Medulla oblongata (tissue), 1 donor: ENCODE measurements around the gene EXOC5.

Source experiments
- DNase-seq: peaks from one replicate; pipeline ENCODE4 v3.0.0-alpha.2; 2015; ENCODE audit errors: extremely low spot score

The EXOC5 gene, protein sequence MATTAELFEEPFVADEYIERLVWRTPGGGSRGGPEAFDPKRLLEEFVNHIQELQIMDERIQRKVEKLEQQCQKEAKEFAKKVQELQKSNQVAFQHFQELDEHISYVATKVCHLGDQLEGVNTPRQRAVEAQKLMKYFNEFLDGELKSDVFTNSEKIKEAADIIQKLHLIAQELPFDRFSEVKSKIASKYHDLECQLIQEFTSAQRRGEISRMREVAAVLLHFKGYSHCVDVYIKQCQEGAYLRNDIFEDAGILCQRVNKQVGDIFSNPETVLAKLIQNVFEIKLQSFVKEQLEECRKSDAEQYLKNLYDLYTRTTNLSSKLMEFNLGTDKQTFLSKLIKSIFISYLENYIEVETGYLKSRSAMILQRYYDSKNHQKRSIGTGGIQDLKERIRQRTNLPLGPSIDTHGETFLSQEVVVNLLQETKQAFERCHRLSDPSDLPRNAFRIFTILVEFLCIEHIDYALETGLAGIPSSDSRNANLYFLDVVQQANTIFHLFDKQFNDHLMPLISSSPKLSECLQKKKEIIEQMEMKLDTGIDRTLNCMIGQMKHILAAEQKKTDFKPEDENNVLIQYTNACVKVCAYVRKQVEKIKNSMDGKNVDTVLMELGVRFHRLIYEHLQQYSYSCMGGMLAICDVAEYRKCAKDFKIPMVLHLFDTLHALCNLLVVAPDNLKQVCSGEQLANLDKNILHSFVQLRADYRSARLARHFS

DNA sequence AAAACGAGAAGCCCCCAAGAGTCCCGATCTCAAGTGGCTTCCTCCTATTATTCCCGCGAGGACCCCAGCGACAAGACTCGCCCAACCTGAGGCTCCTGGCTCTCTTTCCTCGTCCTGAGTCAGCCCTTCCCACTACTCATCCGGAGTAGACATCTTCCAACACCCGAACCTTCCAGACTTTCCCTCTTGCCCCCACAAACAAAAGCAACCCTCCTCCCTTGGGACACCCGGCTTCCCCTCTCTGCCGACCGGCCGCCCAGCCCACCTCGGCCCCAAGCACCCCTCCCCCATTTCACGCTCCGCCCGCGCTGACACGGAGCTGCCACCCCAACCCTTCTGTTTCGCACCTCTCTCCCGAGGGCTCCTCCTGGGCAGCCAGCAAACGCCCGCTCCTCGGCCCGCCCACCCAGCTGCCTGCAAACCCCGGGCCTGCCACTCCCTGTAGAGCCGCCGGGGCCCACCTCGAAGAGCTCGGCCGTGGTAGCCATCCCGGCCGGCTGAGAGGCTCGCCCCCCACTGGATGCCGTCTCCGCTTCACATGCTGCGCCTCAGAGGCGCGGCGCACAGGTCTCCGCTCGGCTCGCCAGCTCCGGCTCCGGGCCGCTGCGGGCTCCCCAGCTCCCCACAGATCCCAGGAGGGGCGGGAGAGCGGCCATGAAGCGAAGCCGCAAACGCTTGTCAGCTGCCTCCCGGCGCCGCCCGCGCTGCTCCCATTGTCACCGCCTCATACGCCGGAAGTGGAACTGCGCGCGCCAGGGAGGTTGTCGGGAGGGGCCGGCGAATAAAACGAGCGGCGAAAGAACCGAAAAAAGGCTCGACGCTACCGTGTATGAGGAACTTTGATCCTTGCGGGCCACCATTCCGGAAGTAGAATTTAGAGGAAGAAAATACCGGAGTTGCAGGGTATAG lies at the start of gene EXOC5, which contains the start of gene AP5M1:
Gene EXOC5 (minus strand): TSS at position 745 of the 909 bp plus-strand sequence. CDS start 257 bp downstream, at position 488.
Gene AP5M1 (plus strand): TSS at position 811 of the 909 bp plus-strand sequence. CDS start 344 bp downstream, outside the sequence.
- peak; percentile 95 for DNase-seq

DNA sequence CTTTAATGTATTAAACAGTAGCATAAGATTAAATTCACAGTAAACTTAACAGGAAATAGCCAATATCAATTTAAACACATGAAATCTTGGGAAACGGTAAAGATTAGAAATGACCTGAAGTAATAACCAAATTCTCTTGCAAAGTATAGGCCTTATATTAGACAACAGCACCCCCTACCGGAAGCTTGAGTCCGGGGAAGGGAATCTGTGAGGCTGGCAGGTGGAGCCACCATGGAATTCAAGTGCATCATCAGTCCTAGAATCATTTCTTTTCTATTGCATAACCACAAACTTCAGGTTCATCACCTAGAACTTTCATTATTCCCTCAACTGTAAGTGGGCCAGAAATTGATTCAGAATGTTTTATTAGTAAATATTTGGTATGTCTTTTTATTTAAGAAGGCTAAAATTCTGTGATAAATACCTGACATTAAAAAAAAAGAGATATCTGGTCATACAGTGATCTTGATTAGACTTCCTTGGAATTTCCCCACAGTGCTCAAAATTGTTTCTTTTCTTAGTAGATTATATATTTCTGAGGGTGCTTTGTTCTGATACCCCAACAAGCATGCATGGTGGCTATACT lies 48.6 kb upstream of the EXOC5 start:
- DNase-seq, result peak; percentile 91

DNA sequence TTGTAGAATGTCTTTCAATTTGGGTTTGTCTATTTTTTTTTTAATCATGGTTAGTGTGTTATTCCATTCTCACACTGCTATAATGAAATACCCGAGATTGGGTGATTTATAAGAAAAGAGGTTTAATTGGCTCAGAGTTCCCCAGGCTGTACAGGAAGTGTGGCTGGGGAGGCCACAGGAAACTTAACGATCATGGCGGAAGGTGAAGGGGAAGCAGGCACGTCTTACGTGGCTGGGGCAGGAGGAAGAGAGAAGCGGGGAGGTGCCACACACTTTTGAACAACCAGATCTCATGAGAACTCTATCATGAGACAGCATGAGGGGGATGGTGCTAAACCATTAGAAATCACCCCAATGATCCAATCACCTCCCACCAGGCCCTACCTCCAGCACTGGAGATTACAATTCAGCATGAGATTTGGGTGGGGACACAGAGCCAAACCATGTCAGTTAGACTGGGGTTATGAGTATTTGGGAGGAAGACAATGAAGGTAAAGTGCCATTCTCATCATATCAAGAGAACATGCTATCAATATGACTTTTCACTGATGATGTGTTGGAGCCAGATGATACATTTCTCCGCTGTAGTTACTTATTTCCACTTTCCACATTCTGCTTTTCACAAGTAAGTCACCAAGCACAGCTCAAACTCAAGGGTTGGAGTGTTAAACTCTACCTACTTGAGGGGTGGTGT lies 45.8 kb upstream of the EXOC5 start:
- no peak for DNase-seq

DNA sequence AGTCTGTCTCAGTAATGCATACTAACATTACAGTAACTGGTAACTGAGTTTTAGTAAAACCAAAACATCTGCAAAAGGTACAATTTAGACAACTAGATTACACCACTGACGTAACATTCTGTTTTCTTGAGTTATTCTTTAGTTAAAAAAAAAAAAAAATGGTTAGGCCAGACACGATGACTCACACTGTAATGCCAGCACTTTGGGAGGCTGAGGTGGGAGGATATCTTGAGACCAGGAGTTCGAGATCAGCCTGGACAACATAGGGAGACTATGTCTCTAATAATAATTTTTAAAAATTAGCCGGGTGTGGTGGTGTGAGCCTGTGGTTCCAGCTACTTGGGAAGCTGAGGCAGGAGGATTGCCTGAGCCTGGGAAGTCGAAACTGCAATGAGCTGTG lies 34.2 kb upstream of the EXOC5 start:
- DNase-seq, result no peak

DNA sequence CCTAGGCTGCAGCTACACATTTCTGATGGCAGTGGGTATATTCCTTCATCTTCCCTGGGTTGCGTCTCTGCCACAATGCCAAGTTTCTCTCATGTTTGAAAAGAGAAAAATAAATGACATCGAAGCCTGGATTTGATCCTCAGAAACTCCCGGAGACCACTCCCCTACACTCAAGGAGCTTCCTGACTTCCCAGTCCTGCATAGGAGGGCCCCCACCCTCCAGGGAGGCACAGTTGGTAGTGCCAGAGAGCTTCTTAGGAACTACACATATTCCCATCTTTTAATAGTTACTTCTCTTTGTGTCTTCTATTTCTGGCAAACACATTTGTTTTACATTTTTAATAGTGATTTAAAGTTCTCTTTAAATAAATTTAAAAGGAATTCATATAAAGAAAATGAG lies 30.8 kb upstream of the EXOC5 start:
- no peak for DNase-seq

DNA sequence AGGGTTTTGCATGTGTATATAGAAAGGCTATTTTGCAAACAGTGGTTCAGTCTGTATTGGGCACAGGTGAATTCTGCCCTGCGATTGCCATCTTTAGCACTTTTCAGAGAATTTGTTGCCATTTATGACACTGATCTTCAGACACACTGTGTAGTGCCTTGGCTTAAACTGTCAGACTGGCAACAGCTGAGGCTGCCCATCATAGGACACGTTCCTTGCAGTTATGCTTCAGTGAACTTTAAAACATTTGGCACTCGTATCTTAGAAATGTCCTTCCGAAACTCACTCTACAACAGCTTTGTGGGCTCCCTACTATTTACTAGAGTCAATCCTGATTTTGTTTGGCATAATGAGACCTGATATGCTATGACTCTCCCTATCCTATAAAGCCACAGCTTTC lies 29.1 kb upstream of the EXOC5 start:
- DNase-seq, result no peak

DNA sequence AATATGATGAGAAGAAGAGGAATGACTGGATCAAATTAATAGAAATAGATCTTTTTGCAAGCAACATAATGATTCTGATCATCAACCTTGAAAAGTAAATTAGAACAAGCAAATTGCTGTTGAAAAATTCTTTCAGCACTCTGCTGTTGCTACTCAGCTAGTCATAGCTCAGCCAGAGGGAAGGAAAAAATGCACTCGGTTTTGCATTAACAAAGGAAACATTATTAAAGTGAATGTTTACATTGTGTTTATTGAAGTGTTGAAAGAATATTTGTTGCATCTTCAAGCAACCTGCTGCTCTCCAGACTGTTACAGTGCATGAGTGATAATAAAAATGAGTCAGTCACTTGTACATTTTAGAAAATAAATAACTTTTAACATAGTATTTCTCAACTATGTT lies 26.5 kb upstream of the EXOC5 start:
- DNase-seq, result no peak

DNA sequence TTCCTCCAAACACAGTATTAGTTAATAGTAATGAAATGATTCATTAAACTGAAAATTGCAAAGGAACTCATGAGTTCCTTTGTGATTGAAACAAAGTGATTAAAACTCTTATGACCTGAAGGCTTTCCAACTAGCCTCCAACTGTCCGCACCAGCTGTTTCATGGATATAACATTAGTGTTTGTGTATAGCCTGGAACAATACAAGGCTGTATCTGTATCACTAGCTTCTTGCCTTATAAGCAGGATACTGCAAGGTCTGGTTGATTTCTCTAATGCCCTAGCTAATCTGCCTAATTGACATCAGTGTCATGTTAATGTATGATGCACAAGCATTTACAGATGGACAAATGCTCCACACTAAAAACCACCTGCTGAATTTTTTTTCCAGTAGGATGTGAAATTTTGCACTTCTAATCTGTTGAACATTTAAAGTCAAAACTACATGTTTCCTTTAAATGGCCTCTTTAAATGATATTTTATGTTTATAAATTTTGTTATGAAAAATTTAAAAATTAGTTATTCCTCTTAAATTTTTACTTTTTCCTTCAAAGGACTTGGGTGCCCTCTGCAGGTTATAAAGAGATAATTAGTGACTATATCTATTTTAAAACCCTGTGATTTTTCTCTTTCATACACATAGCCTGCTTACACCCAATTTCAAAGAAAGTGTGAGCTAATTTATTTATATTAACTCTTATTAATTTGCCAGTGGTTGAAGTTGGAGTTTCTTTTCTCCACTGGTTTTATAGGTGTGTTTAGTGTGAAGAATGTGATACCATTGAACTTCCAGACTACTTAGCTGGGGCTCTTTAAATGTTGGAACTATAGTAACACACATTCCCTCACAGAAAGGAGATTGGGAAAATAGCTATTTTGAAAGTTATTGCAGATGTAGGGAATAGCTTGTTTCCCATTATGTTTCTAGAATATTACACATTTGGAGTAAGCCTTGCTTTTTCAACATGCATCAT lies 25.4 kb upstream of the EXOC5 start:
- no peak for DNase-seq

DNA sequence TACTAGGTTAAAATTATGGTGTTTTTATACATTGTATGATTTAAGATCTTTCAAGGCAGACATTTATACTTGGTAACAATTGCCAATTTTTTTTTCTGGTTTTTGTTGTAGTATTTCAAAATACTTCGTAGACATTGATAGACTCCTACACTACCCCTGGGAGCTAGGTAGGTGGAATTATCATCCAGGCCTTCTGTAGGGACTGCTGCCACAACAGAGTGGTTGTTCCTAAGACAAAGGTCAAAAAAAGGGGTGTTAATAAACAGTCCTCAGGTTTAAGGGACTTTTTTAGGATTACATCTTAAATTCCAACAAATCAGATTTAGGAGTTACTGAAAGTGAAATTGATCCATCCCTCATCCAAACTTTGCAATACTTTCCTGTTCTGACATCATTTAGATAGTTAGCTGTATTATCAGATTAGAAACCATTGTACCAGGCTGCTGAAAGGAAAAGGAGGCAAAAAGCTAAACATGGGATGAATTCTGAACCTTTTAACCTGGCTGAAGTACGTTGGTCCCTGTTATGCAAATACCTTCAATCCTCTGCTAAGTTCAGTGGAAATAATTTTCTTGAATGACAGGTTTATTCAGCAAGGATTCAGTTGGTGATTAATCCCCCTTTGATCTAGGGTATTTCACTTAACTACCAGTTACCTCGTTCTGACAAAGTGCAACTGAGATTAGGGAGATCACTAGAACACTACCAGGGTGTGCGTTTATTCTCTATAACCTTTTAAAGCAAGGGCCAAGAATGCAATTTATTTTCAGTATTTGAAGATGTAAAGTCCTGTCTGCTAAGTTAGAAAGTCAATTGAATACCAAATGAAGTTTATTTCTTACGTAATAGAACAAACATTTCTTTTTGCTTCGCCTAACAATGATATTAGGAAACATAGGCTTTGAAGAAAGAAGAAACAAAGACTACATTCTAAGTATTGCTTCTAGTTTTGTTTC lies 23.3 kb upstream of the EXOC5 start:
- no peak for DNase-seq

DNA sequence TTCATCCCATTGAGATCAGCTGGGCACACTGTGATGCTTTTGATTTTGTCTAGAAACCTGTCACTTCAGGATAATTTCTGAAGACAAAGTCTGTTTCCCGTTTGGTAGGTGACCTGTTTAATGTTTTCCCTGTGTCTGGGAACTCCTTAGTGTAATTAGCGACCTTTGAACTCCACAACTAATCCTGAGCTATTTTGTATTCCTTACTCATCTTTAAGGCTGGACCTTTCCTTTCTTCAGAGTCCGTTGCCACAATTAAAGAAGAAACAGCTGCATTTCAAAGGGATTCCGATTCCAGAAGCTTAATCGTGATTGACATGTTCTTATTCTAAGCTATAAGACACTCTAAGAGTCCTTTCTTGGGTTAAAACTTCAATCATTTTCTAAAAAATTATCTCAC lies 22.0 kb upstream of the EXOC5 start:
- DNase-seq, result no peak

DNA sequence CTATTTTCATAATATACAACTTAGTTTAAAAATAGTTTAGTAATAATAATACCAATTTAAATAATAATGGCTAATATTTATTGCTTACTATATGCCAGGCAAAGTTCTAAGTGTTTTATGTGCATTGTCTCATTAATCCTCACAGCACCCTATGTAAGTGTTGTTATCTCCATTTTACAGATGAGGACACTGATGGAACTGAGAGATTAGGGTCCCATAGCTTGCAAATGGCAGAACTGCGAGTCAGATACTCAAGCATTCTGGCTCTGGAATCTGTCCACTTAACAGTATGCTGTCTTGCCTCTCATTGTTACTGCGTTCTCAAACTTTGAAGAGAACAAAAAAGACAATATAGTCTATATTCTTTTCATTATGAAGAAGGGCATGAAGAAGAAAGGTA lies 19.0 kb upstream of the EXOC5 start:
- DNase-seq, result no peak

DNA sequence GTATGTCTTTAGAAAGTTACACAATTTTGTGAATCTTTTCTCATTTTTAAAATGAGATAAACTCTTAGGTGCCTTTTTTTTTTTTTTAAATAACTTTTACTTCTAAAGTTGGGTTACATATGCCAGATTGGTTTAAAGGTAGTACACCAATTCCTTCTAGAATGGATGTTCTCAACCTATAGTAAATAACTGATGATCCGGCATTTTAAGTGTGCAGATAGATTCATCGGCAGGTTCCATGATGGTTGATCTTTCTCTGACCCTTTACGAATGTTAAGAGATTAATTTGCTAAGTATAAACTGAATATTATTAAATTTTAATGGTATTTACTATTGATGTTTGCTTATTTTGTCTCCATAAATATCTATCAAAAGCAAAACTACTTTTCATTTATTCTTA lies 8.4 kb upstream of the EXOC5 start:
- no peak for DNase-seq

DNA sequence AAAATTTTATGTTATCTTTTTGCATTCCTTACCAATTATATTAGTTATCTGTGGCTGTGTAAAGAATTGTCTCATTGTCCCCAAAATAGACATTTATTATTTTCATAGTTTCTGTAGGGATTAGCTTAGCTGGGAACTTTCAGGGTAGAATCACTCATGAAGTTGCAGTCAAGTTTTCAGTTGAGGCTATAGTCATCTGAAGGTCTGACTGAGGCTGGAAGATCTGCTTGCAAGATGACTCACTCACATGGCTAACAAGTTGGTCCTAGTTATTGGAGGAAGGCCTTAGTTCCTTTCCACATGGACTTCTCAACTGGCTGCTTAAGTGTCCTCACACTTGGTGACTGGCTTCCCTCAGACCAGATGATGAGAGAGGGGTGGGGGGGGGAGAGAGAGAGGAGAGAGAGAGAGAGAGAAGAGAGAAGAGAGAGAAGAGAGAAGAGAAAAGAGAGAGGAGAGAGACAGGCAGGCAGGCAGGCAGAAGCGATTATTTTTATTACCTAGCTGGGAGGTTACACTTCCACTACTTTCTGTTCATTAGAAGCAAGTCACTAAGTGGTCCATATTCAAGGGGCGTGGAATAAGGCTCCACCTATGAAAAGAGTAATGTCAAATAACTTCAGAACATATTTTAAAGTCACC lies 6.4 kb upstream of the EXOC5 start:
- no peak for DNase-seq

DNA sequence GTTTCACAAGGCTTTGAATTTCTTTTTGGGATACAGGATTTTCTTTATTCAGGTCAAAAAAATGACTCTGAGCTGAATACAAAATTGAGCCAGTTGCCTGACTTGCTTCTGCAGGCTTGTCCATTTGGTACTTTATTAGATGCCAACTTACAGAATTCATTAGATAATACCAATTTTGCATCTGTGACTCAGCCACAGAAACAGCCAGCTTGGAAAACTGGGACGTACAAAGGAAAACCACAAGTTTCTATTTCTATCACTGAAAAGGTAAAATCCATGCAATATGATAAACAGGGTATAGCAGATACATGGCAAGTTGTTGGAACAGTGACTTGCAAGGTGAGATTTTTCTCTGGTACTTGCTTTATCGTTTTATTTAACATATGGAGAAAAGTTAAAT lies 5.8 kb upstream of the EXOC5 start:
- no peak for DNase-seq

DNA sequence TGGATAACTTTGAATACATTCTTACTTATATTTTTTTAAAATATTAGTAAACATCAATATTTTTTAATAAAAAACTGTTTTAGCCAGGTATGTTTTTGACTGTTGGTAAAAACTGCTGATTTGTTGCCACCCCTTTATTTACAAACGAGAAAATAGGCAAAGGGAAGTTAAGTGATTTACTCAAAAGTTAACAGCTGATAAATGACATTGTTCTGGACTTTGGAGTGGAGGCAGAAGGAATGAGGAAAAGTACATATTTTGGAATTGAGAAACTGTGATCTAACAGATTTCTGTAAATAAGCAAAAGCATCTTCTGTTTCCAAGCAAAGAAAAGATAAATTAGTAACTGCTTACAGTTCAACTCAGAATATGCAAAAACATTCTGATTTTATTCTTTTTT lies 4.5 kb upstream of the EXOC5 start:
- no peak for DNase-seq

DNA sequence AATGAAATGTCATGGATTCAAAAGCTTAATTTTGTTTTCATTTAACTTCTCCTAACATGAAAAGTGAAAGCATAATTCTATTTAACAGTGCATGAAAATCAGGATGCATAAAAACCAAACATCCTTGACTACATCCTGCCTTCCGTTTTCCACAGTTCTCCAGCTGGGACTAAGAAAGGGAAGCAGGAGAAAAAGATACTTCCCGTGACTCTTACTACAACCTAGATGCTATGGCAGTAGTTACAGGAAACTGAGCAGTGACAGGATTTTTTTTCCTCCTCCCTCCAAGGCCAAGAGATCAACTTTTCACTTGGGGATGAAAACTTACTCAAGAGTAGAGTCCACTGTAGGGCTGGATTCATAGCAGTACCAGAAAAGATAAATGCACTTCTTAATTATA lies 2.6 kb downstream of the EXOC5 start:
- DNase-seq, result no peak

DNA sequence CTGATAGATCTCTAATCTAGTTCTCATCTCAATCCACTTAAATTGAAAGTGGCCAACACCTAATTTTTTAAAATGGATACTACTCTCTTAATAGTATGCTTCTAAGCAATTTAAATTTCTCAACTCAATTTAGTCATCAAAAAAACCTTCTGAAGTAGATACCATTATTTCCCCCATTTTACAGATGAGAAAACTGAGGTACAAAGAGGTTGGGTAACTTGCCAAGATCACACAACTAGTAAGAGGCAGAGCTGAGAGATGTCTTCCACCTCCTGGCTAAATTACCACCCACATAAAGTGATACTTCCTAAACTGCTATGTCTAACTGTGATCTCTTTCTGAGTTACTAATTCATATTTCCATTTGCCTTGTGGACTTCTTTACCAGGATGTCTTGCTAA lies 6.6 kb downstream of the EXOC5 start:
- no peak for DNase-seq

DNA sequence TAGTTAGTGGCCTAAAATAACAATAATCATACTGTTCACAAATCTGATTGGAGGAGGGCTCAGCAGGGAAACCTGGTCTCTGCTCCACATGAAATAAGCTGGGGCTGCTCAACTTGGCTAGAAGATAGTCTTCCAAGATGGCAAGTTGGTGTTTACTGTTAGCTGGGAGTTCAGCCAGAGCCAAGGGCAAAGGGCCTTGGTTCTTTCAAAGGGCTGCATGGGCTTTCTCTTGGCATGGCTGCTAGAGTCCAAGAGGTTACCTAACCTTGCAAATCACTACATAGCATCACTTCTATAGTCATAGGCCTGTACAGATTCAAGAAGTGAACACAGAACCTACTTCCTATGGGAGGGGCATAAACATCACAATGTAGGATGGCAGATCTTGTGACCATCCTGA lies 7.1 kb downstream of the EXOC5 start:
- DNase-seq, result no peak
